HG03196 (cell line): ENCODE results near the gene ATP1A3.
"Not testable (repeated sequence)": the region's sequence is repeated elsewhere in the genome, so short reads cannot be mapped to it uniquely, and the experiment has no call there.

Experiments used
- ATAC-seq: cut with Tn5 transposase; IDR thresholded peaks from one replicate; pipeline ENCODE4 v1.9.1; 2021; ENCODE audit not compliant: unreplicated experiment

The ATP1A3 gene

GRCh38 chr19:42012747-42013146 lies 18.7 kb upstream of the ATP1A3 start:
- ATAC-seq: not testable (repeated sequence)

GRCh38 chr19:42010245-42011126 lies 16.5 kb upstream of the ATP1A3 start:
- ATAC-seq: no peak

GRCh38 chr19:42006569-42006968 lies 12.5 kb upstream of the ATP1A3 start:
- no peak for ATAC-seq

GRCh38 chr19:42005504-42005903 lies 11.5 kb upstream of the ATP1A3 start:
- no peak for ATAC-seq

- no peak for ATAC-seq
These were observed 9.7 kb upstream of the ATP1A3 start for GRCh38 chr19:42003506-42004294.

GRCh38 chr19:41999878-42000208 lies 5.8 kb upstream of the ATP1A3 start:
- ATAC-seq: no peak

GRCh38 chr19:41999071-41999877 lies 5.2 kb upstream of the ATP1A3 start:
- ATAC-seq: no peak

- no peak for ATAC-seq
These were observed 4.4 kb upstream of the ATP1A3 start for GRCh38 chr19:41998246-41999020.

- ATAC-seq: no peak
These were observed 3.8 kb upstream of the ATP1A3 start for GRCh38 chr19:41997851-41998229.

- no peak for ATAC-seq
These were observed 3.3 kb upstream of the ATP1A3 start for GRCh38 chr19:41997121-41997850.

GRCh38 chr19:41995959-41996797 lies 2.1 kb upstream of the ATP1A3 start:
- no peak for ATAC-seq

GRCh38 chr19:41994994-41995958 lies 1.2 kb upstream of the ATP1A3 start:
- no peak for ATAC-seq

GRCh38 chr19:41994521-41994971 lies 516 bp upstream of the ATP1A3 start:
- no peak for ATAC-seq

GRCh38 chr19:41991925-41992569 lies 2.0 kb downstream of the ATP1A3 start:
- ATAC-seq: not testable (repeated sequence)

GRCh38 chr19:41991025-41991424 lies 3.0 kb downstream of the ATP1A3 start:
- no peak for ATAC-seq

- ATAC-seq: no peak
These were observed 3.4 kb downstream of the ATP1A3 start for GRCh38 chr19:41990615-41991014.

- no peak for ATAC-seq
These were observed 4.0 kb downstream of the ATP1A3 start for GRCh38 chr19:41990028-41990427.
